Stimulated activated CD4-positive, alpha-beta T cell treated with anti-CD3 and anti-CD28 coated beads, Interleukin-1b, Interleukin-23, amount 100 ng/mL, for 24 hours (primary cell): ENCODE results near the gene SUGCT.
"Not testable (repeated sequence)": the region's sequence is repeated elsewhere in the genome, so short reads cannot be mapped to it uniquely, and the experiment has no call there.

Experiments used
- DNase-seq, 4 experiments: peaks; one replicate each; pipeline ENCODE4 v3.0.0-alpha.2; 2020; ENCODE audit warnings: low read depth in 4 of 4, low spot score in 1 of 4

The SUGCT gene

GRCh38 chr7:40244226-40244625 lies 109.4 kb downstream of the SUGCT start:
- no peak for DNase-seq

DNA sequence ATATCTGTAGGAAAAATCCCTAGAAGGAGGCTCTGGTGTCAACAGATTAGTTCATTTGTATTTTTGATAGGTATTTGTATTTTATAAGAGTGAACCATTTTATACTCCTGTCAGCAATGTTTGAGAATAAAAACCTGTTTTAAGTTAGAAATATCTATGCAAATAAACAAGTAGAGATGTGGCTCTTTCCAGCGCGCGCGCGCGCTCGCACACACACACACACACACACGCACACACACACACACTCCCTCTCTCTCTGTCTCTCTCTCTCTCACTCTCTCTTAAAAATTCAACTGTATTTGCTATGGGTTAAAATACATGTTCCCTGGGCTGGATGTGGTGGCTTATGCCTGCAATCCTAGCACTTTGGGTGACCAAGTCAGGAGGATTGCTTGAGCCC lies 113.9 kb downstream of the SUGCT start:
- DNase-seq, result no peak

DNA sequence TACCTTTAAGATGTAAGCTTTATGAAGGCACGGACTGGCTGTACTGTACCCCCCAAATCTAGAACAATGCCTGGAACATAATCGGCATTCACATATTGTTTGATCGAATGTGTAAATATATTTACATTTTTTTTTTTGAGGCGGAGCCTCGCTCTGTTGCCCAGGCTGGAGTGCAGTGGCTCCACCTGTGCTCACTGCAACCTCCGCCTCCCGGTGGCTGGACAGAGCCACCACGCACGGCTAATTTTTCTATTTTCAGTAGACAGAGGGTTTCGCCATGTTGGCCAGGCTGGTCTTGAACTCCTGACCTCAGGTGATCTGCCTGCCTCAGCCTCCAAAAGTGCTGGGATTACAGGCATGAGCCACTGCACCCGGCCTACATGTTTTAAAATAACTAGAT lies 118.6 kb downstream of the SUGCT start:
- DNase-seq, result not testable (repeated sequence)

- no peak for DNase-seq
Measured at GRCh38 chr7:40263752-40264390, 129.1 kb downstream of the SUGCT start.

DNA sequence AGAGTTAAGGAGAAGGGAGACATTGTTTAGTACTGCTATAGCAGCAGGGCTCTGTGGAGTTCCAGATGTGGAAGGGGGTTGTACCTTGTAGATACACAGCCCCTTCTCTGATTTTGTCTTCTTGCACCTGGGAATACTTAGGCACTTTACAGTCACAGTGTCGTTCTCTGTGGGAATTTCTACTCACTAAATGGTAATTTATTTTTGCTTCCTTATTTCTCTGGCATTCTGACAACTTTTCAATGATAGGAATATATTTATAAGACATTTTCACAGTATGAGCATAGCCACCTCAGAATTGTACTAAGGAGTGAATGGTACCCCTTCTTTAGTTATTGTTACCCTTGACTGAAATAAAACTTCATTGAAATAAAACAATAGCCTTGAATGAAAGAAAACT lies 132.8 kb downstream of the SUGCT start:
- DNase-seq, result no peak

- DNase-seq, result not testable (repeated sequence)
Measured at GRCh38 chr7:40268810-40269209, 134.0 kb downstream of the SUGCT start.

DNA sequence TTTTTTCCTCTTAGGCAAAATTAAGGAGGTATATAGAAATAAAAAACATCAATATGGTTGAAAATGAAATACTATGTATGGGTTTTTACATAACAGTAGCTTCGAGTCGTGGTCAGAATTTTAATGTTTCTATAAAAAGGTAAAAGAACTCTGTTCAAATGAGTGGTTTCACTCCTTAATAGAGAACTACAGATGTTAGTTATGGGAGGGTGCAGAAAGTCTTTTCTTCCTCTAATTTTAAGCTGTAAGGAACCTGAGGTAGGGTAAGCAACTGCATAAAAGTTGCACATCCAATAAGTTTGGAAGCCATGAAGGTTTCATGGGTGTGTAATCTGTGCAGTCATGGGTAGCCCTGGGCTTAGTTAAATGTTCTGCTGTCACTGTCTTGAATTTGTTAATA lies 141.3 kb downstream of the SUGCT start:
- DNase-seq, result no peak

DNA sequence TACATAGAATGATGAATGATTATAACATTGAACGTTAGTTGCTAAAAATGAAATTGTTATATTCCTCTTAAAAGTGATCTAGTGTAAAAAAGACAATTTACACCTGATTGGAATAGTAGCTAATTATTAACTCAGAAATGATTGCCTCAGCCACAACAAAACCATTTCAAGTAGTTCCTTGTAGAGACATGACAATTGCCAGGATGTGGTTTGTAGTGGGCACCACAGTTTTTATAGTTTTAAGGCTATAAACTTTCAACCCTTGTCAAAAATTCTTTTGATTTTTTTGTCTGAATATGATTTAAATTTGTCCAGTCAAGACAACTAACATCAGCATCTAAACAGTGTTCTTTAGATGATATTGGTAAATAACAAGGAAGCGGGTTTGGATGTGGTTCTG lies 145.2 kb downstream of the SUGCT start:
- no peak for DNase-seq

DNA sequence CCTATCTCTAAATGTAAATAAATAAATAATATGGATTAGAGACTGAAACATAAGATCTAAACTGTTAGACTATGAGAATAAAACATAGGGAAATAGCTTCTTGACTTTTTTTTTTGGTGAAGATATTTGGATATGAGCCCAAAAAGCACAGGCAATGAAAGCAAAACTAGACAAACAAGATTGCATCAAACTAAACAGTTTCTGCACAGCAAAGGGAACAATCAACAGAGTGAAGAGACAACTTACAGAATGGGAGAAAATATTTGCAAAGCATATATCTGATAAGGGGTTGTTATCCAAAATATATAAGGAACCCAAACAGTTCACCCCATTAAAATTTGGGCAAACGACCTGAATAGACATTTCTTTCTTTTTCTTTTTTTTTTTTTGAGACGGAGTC lies 148.1 kb downstream of the SUGCT start:
- DNase-seq, result no peak

DNA sequence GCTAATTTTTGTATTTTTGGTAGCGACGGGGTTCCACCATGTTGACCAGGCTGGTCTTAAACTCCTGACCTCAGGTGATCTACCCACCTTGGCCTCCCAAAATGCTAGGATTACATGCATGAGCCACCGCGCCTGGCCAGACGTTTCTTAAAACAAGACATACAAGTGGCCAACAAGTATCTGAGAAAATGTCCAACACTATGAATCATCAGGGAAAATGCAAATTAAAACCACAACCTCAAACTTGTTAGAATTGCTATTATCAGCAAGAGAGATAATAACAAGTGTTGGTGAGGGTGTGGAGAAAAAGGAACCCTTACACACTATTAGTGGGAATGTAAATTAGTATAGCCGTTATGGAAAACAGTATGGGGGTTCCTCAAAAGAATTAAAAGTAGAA lies 148.6 kb downstream of the SUGCT start:
- DNase-seq, result no peak

GRCh38 chr7:40288827-40289226 lies 154.0 kb downstream of the SUGCT start:
- no peak for DNase-seq

DNA sequence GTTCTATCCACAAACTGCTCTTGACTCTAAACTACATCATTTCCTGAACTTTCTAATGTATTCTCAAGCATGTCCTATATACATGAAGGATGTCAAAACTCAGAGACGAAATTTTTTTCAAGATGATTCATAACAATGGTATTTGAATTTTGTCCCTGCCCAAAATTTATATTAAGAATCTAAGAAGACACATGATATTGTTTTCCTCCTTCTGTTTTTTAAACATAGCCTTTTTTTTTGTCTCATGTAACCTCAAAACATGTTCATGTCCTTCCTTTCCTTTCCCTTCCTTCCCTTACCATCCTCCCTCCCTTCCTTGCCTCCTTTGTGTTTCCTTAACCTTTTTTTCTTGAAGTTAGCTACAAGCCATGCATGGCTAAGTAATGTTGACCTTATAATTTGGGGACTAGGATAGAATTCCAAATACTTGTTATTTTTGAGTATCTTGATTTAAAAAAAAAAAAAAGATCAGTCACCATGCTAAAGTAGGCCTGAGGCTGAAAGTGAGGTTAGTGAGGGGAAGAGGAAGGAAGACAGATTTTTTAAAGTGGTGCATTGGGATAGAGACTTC lies 163.0 kb downstream of the SUGCT start:
- no peak for DNase-seq

- no peak for DNase-seq
Measured at GRCh38 chr7:40298421-40298820, 163.6 kb downstream of the SUGCT start.

- DNase-seq, result no peak
Measured at GRCh38 chr7:40299097-40299496, 164.3 kb downstream of the SUGCT start.

- DNase-seq, result no peak
Measured at GRCh38 chr7:40300146-40300670, 165.4 kb downstream of the SUGCT start.

DNA sequence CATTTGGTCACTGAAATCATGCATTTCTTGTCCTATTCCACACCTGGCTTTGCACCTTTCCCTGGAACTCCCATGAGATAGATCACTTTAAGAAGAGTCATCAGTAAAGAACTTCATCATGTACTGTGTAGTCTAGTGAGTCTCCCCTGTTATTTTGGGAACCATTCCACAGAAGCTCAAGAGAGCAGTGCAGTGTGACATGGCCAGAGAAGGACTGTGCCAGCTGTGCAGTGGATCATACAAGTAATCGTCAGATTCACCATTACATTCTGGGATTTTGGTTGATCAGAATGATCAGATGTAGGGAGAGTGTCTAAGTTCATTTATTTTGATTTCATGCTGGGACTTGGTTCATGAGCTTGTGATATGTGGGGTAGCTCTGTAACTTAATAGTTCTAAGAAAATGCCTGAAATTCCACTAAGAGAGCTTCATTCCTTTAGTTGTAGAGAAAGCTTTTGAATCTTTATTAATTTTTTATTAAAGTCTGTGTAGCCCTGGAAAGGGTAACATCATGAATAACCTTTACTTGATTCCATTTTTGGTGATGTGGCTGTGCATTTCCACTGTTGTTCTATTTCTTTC lies 166.8 kb downstream of the SUGCT start:
- DNase-seq, result no peak

DNA sequence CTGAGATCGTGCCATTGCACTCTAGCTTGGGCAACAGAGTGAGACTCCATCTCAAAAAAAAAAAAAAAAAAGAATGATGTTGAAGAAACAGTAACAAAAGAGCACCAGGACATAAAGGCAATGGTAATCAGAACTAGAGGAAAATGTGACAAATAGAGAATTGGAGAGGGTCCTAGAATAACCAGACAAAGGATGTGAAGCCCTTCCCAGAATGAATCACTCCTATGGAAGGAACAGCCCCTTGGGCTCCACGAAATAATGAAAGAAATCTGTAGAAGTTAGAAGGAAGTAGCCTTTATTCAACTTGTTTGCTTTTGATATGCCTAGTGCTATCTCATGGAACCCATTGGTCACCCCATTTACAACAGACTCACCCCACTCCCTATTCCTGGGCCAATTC lies 169.2 kb downstream of the SUGCT start:
- DNase-seq, result no peak

GRCh38 chr7:40305229-40305628 lies 170.4 kb downstream of the SUGCT start:
- DNase-seq, result no peak

DNA sequence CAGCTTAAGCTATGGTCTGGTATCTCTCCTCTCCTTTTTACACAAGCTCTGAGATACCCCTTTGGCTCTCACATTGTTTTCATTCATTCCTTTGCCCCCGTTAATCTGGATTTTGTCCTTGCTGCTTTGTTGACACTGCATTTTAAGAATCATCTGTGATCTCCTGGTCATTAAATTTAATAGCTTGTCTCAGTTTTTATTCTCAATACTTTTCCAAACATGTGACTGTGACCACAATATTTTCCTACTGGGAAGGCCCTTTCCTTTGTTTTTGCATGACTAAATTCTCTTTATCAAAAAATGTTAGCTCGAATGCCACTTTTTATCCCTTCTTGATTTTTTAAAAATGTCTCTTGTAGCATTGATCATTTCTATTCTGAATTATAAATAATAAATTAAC lies 171.2 kb downstream of the SUGCT start:
- DNase-seq, result no peak

- DNase-seq, result no peak
Measured at GRCh38 chr7:40306596-40306995, 171.8 kb downstream of the SUGCT start.

DNA sequence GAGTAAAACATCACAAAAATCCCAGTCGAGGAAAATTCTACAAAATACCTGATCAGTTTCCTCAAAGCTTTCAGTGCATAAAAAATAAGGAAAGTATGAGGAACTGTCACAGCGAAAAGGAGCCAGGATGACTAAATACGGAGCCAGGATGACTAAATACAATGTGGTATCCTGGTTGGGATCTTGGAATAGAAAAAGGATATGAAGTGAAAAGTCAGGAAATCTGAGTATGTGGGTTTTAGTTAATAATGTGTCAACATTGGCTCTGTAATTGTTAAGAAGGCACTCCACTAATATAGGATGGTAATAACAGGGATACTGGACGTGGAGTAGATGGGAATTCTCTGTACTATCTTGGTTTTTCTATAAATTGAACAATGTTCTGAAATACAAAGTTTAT lies 175.5 kb downstream of the SUGCT start:
- DNase-seq, result no peak

- no peak for DNase-seq
Measured at GRCh38 chr7:40311307-40311706, 176.5 kb downstream of the SUGCT start.

DNA sequence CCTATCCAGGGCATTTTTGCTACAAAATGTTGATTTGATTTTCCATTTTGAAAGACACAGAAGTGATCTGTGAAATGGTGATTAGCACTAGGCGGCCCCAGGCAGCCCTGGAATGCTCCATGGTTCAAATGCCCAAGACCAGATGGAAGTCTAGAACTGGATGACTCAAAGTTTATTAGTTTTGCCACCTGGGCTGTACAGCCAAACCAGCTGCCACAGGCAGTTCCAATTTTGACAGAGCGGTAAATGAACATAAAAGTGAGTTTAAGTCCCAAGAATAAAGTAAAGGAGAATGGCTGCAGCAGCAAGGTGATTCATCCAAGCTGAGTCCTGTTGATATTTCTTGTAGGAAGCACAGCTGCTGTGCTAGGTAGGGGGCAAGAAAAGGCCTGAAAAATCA lies 180.5 kb downstream of the SUGCT start:
- DNase-seq, result no peak
